Retina (tissue), 1 donor: Measurements from ENCODE around the gene TES.

Experiments
- DNase-seq: peaks from one replicate; pipeline ENCODE4 v3.0.0-alpha.2; 2016

The TES gene

GRCh38 chr7:116249969-116250553 lies 39.7 kb downstream of the TES start:
- DNase-seq = no peak

- no peak for DNase-seq
Observed at GRCh38 chr7:116251675-116252074, 41.3 kb downstream of the TES start.

GRCh38 chr7:116252249-116252648 lies 41.9 kb downstream of the TES start:
- no peak for DNase-seq

GRCh38 chr7:116257156-116257555 lies 46.8 kb downstream of the TES start:
- DNase-seq = no peak

- peak; percentile 14 for DNase-seq
Observed at GRCh38 chr7:116258734-116259133, 48.4 kb downstream of the TES start.

GRCh38 chr7:116259156-116259870 lies 49.0 kb downstream of the TES start:
- no peak for DNase-seq

GRCh38 chr7:116259871-116260440 lies 49.6 kb downstream of the TES start:
- no peak for DNase-seq

GRCh38 chr7:116261904-116262303 lies 51.6 kb downstream of the TES start:
- no peak for DNase-seq

- no peak for DNase-seq
Observed at GRCh38 chr7:116265881-116266280, 55.5 kb downstream of the TES start.

- no peak for DNase-seq
Observed at GRCh38 chr7:116269466-116269865, 59.1 kb downstream of the TES start.

GRCh38 chr7:116271161-116271913 lies 61.0 kb downstream of the TES start:
- no peak for DNase-seq

- no peak for DNase-seq
Observed at GRCh38 chr7:116271963-116272886, 61.9 kb downstream of the TES start.

GRCh38 chr7:116273283-116273917 lies 63.1 kb downstream of the TES start:
- no peak for DNase-seq

GRCh38 chr7:116273918-116274301 lies 63.6 kb downstream of the TES start:
- no peak for DNase-seq

GRCh38 chr7:116277070-116277469 lies 66.7 kb downstream of the TES start:
- no peak for DNase-seq

- DNase-seq = no peak
Observed at GRCh38 chr7:116279217-116279616, 68.9 kb downstream of the TES start.

- DNase-seq = no peak
Observed at GRCh38 chr7:116280803-116281202, 70.5 kb downstream of the TES start.

- DNase-seq = no peak
Observed at GRCh38 chr7:116283595-116284204, 73.4 kb downstream of the TES start.

- DNase-seq = no peak
Observed at GRCh38 chr7:116284390-116284789, 74.1 kb downstream of the TES start.

- DNase-seq = no peak
Observed at GRCh38 chr7:116285252-116285651, 74.9 kb downstream of the TES start.

GRCh38 chr7:116290740-116291139 lies 80.4 kb downstream of the TES start:
- no peak for DNase-seq

GRCh38 chr7:116291937-116292336 lies 81.6 kb downstream of the TES start:
- DNase-seq = no peak
